H1 (cell line): ENCODE measurements around the gene RDH14. TPM values are rescaled to one million over a fixed set of nuclear protein-coding genes. Genes with fewer than 3 reads are reported as not detected.

ENCODE experiments used
- CTCF ChIA-PET: fragments of 300-600 bp; sonication (Branson Sonifier 250); formaldehyde crosslinking; loops from one replicate; lab custom pipeline; 2021; ENCODE audit not compliant: partially characterized antibody; lab: Charles Lee
- POLR2A ChIA-PET: fragments of 300-600 bp; sonication (Branson Sonifier 250); formaldehyde crosslinking; loops from one replicate; lab custom pipeline; 2021; ENCODE audit warnings: inconsistent platforms; ENCODE audit not compliant: partially characterized antibody; lab: Charles Lee
- DNase-seq, 2 experiments: peaks; one replicate each; pipeline versions ENCODE4 v3.0.0 to v3.0.0-alpha.2; 2010 to 2022; ENCODE audit warnings: low spot score in 2 of 2, low read depth in 1 of 2, mixed read lengths in 1 of 2
- FAIRE-seq: peaks from 2 replicates; lab custom pipeline; 2011; peaks lifted over from hg19 to GRCh38; lab: Jason Lieb, UNC
- H2AFZ ChIP-seq: 2 replicates; pipeline ENCODE4 v1.8.1; 2012; ENCODE audit warnings: low read length, inconsistent platforms
- H2AK5ac ChIP-seq: 2 replicates; pipeline ENCODE4 v1.6.1; 2013; ENCODE audit warnings: low read depth, low read length
- H2BK120ac ChIP-seq: replicated peaks from 2 replicates; pipeline ENCODE3; 2013; ENCODE audit warnings: low read depth, low read length, inconsistent platforms
- H2BK12ac ChIP-seq: 2 replicates; pipeline ENCODE4 v1.6.1; 2013; ENCODE audit warnings: low read depth, low read length
- H2BK15ac ChIP-seq: 2 replicates; pipeline ENCODE4 v1.6.1; 2013; ENCODE audit warnings: low read length
- H2BK20ac ChIP-seq: 2 replicates; pipeline ENCODE4 v1.6.1; 2013; ENCODE audit warnings: low read length
- H2BK5ac ChIP-seq: 2 replicates; pipeline ENCODE4 v1.6.1; 2013; ENCODE audit warnings: low read depth, low read length
- H3K14ac ChIP-seq: 2 replicates; pipeline ENCODE4 v1.6.1; 2013; ENCODE audit warnings: inconsistent platforms; ENCODE audit not compliant: insufficient read length
- H3K18ac ChIP-seq: 2 replicates; pipeline ENCODE4 v1.6.1; 2013; ENCODE audit warnings: low read length; ENCODE audit errors: extremely low read depth
- H3K23ac ChIP-seq: 2 replicates; pipeline ENCODE4 v1.6.1; 2013; ENCODE audit warnings: inconsistent platforms; ENCODE audit not compliant: insufficient read length
- H3K23me2 ChIP-seq: 2 replicates; pipeline ENCODE4 v1.6.1; 2013; ENCODE audit warnings: low read depth, low read length
- H3K27ac ChIP-seq: 2 replicates; pipeline ENCODE4 v1.6.1; 2011; ENCODE audit warnings: low read depth, low read length, inconsistent platforms
- H3K27me3 ChIP-seq, 4 experiments: replicated peaks in 1 of 4; 1 replicate in 1 of 4; 2 replicates in 3 of 4; pipeline versions ENCODE4 v1.6.1 to v1.8.1; 2011 to 2013; ENCODE audit warnings: low read length in 3 of 4, mild to moderate bottlenecking in 3 of 4, inconsistent platforms in 2 of 4, mixed read lengths in 2 of 4, moderate library complexity in 1 of 4; ENCODE audit not compliant: control insufficient read depth in 3 of 4, insufficient read depth in 3 of 4; ENCODE audit errors: extremely low read depth in 1 of 4
- H3K36me3 ChIP-seq, 4 experiments: 2 replicates each; pipeline versions ENCODE4 v1.6.1 to v1.8.1; 2011 to 2013; ENCODE audit warnings: mild to moderate bottlenecking in 4 of 4, low read length in 3 of 4, moderate library complexity in 2 of 4, control low read depth in 1 of 4, inconsistent platforms in 1 of 4; ENCODE audit not compliant: insufficient read depth in 4 of 4, control insufficient read depth in 2 of 4
- H3K4ac ChIP-seq: replicated peaks from 2 replicates; pipeline ENCODE3; 2013; ENCODE audit warnings: low read length, low read depth, mixed read lengths, inconsistent platforms; ENCODE audit not compliant: insufficient read length
- H3K4me1 ChIP-seq, 4 experiments: replicated peaks in 1 of 4; 1 replicate in 1 of 4; 2 replicates in 3 of 4; pipeline versions ENCODE4 v1.6.1 to v1.8.1; 2011 to 2013; ENCODE audit warnings: low read length in 3 of 4, inconsistent platforms in 2 of 4, mixed read lengths in 1 of 4; ENCODE audit not compliant: insufficient read depth in 4 of 4, control insufficient read depth in 3 of 4
- H3K4me2 ChIP-seq, 2 experiments: 2 replicates each; pipeline versions ENCODE4 v1.6.1 to v1.8.1; 2011 to 2013; ENCODE audit warnings: low read depth in 2 of 2, low read length in 2 of 2, control low read depth in 1 of 2, inconsistent platforms in 1 of 2, mild to moderate bottlenecking in 1 of 2; ENCODE audit not compliant: insufficient read depth in 1 of 2
- H3K4me3 ChIP-seq, 4 experiments: fragments of 200-600, 300-600 bp in 1 of 4; sonication (generic), shearing (Covaris generic), sonication (Bioruptor Twin) in 1 of 4; 2 replicates each; pipeline versions ENCODE4 v1.5.1 to v1.8.1; 2011 to 2016; ENCODE audit warnings: low read length in 4 of 4, low read depth in 3 of 4, control low read depth in 2 of 4, inconsistent platforms in 2 of 4, mild to moderate bottlenecking in 2 of 4, mixed read lengths in 1 of 4, moderate library complexity in 1 of 4; ENCODE audit not compliant: insufficient read depth in 2 of 4; ENCODE audit errors: extremely low read depth in 1 of 4
- H3K56ac ChIP-seq: replicated peaks from 2 replicates; pipeline ENCODE3; 2013; ENCODE audit warnings: low read depth, mild to moderate bottlenecking, mixed read lengths, low read length, inconsistent platforms; ENCODE audit not compliant: insufficient read length
- H3K79me1 ChIP-seq: 2 replicates; pipeline ENCODE4 v1.6.1; 2013; ENCODE audit warnings: low read depth, low read length, control low read depth
- H3K79me2 ChIP-seq, 2 experiments: 2 replicates each; pipeline versions ENCODE4 v1.6.1 to v1.8.1; 2012 to 2013; ENCODE audit warnings: low read length in 2 of 2, mild to moderate bottlenecking in 2 of 2, inconsistent platforms in 1 of 2; ENCODE audit not compliant: insufficient read depth in 2 of 2, control insufficient read depth in 1 of 2
- H3K9ac ChIP-seq, 4 experiments: replicated peaks in 1 of 4; 1 replicate in 1 of 4; 2 replicates in 3 of 4; pipeline versions ENCODE4 v1.6.1 to v1.8.1; 2011 to 2013; ENCODE audit warnings: low read depth in 3 of 4, low read length in 3 of 4, control low read depth in 2 of 4, mild to moderate bottlenecking in 2 of 4, moderate library complexity in 2 of 4, inconsistent platforms in 1 of 4; ENCODE audit errors: extremely low read depth in 1 of 4
- H3K9me3 ChIP-seq, 2 experiments: 2 replicates each; pipeline versions ENCODE4 v1.6.1 to v1.8.1; 2012 to 2013; ENCODE audit warnings: mild to moderate bottlenecking in 2 of 2, moderate library complexity in 2 of 2, control low read depth in 1 of 2, inconsistent platforms in 1 of 2, low read depth in 1 of 2, low read length in 1 of 2, mixed read lengths in 1 of 2; ENCODE audit not compliant: insufficient read depth in 2 of 2
- H4K20me1 ChIP-seq, 2 experiments: replicated peaks in 1 of 2; 2 replicates each; pipeline versions ENCODE3 to v1.8.1; 2011 to 2013; ENCODE audit warnings: inconsistent platforms in 2 of 2, low read length in 2 of 2, mild to moderate bottlenecking in 1 of 2; ENCODE audit not compliant: insufficient read depth in 2 of 2, control insufficient read depth in 1 of 2
- H4K5ac ChIP-seq: 2 replicates; pipeline ENCODE4 v1.6.1; 2013; ENCODE audit warnings: low read length, low read depth, mixed read lengths, inconsistent platforms; ENCODE audit not compliant: insufficient read length
- H4K8ac ChIP-seq: 2 replicates; pipeline ENCODE4 v1.8.0; 2013; ENCODE audit warnings: mild to moderate bottlenecking, moderate library complexity, low read length, inconsistent platforms; ENCODE audit not compliant: insufficient read depth; ENCODE audit errors: extremely low read depth
- H4K91ac ChIP-seq: replicated peaks from 2 replicates; pipeline ENCODE3; 2013; ENCODE audit warnings: low read length, mixed read lengths, inconsistent platforms; ENCODE audit not compliant: insufficient read length
- ASH2L ChIP-seq: fragments of 200-600, 300-600 bp; sonication (generic); IDR thresholded peaks from one replicate; pipeline ENCODE4 v1.7.1; 2017; ENCODE audit warnings: low read length
- BACH1 ChIP-seq: IDR thresholded peaks from 2 replicates; pipeline ENCODE4 v1.6.1; 2012; ENCODE audit warnings: low read length, improper control_type of control experiment
- CREB1 ChIP-seq: IDR thresholded peaks from 2 replicates; pipeline ENCODE4 v1.6.1; 2012; ENCODE audit warnings: inconsistent platforms
- EGR1 ChIP-seq: IDR thresholded peaks from 2 replicates; pipeline ENCODE4 v1.6.1; 2011; ENCODE audit warnings: low read depth, low read length, borderline replicate concordance
- GABPA ChIP-seq: IDR thresholded peaks from 2 replicates; pipeline ENCODE4 v1.6.1; 2011; ENCODE audit warnings: mild to moderate bottlenecking, low read length, moderate library complexity, borderline replicate concordance; ENCODE audit not compliant: insufficient read depth
- HDAC6 ChIP-seq: IDR thresholded peaks from one replicate; pipeline ENCODE4 v1.7.1; 2012; ENCODE audit warnings: low read depth, mild to moderate bottlenecking, inconsistent platforms, low read length, moderate library complexity
- PHF8 ChIP-seq: fragments of 200-600 bp; sonication (generic); conservative IDR thresholded peaks from 2 replicates; pipeline ENCODE4 v1.7.1; 2012; ENCODE audit warnings: low read depth, mild to moderate bottlenecking, inconsistent platforms, low read length, moderate library complexity
- WGBS, 2 experiments: shearing (Covaris generic) in 1 of 2; methylation state at CpG; one replicate each; pipeline versions ENCODE4 v1.1.6 to v1.1.7; 2013 to 2015; ENCODE audit warnings: low lambda C conversion rate in 2 of 2, mixed read lengths in 2 of 2, inconsistent platforms in 1 of 2, low coverage in 1 of 2, missing lambda C conversion rate in 1 of 2; ENCODE audit not compliant: insufficient replicate concordance in 2 of 2, insufficient coverage in 1 of 2, insufficient read length in 1 of 2; ENCODE audit errors: extremely low coverage in 1 of 2, missing lambda C conversion rate in 1 of 2; 5-methylcytosine and 5-hydroxymethylcytosine counted together
- long read RNA-seq, 2 experiments: library from RNA in 1 of 2; library from capped mRNA in 1 of 2; stranded (forward); transcript quantifications; one replicate each; pipeline ENCODE4 v2.0.0, GENCODE V29; 2021; ENCODE audit warnings: inconsistent platforms in 1 of 2
- polyA minus RNA-seq, 3 experiments: library from RNA; depleted of rRNA, polyadenylated mRNA; stranded (reverse); fragments of >200 nt; gene quantifications; 1 replicate in 2 of 3; 2 replicates in 1 of 3; pipeline ENCODE4 v1.2.3, GENCODE V29; 2011
- polyA plus RNA-seq, 7 experiments: library from polyadenylated mRNA; depleted of rRNA in 3 of 7; stranded (reverse) in 5 of 7; unstranded in 2 of 7; fragments of >200 nt in 5 of 7; fragments of 200-250 nt in 2 of 7; gene quantifications; 1 replicate in 5 of 7; 2 replicates in 1 of 7; 4 replicates in 1 of 7; pipeline versions ENCODE4 v1.2.1 to v1.2.3, GENCODE V29; 2011 to 2013; ENCODE audit warnings: missing spikeins in 2 of 7, mixed read lengths in 2 of 7
- total RNA-seq: library from RNA; stranded (reverse); fragmentation: NEBNext Ultra II Directional; extraction: Animal tissue kit (Norgen Biotek cat#: 25700); gene quantifications from 2 replicates; pipeline ENCODE4 v1.2.1, GENCODE V29; 2021

The RDH14 gene, protein sequence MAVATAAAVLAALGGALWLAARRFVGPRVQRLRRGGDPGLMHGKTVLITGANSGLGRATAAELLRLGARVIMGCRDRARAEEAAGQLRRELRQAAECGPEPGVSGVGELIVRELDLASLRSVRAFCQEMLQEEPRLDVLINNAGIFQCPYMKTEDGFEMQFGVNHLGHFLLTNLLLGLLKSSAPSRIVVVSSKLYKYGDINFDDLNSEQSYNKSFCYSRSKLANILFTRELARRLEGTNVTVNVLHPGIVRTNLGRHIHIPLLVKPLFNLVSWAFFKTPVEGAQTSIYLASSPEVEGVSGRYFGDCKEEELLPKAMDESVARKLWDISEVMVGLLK
- total RNA-seq (19.5 and 23.6 TPM in 2 replicates), polyA plus RNA-seq (2011; rRNA removed) (9.9 and 14.7 TPM in 2 replicates), polyA minus RNA-seq (2011; rRNA and poly(A)+ RNA removed) (9.0 and 12.3 TPM in 2 replicates)
- 15.2 TPM for polyA plus RNA-seq (2011; cell fraction: cytosol; rRNA removed)
- polyA plus RNA-seq (2011; cell fraction: nucleus; rRNA removed): 5.5 TPM
- polyA plus RNA-seq (2012, experiment 1 of 2): 16.1 to 33.4 TPM (median 22.9 TPM) in 4 replicates
- 6.3 TPM for polyA plus RNA-seq (2012, experiment 2 of 2)
- polyA plus RNA-seq (2013, experiment 1 of 2): 22.8 TPM
- 24.2 TPM for polyA plus RNA-seq (2013, experiment 2 of 2)
- polyA minus RNA-seq (2011; cell fraction: cytosol; rRNA and poly(A)+ RNA removed): 11.6 TPM
- 10.6 TPM for polyA minus RNA-seq (2011; cell fraction: nucleus; rRNA and poly(A)+ RNA removed)
- long read RNA-seq, experiment 1, transcript RDH14-201 (2 exons, 1,587 nt): major isoform, 14 of 25 reads
- long read RNA-seq, experiment 1, partial matches to known transcripts: 0 of 25 reads
- long read RNA-seq, experiment 1, other reads (novel, unspliced or antisense): 11 of 25 reads
- long read RNA-seq, experiment 2, partial matches to known transcripts: 3 of 4 reads
- long read RNA-seq, experiment 2, other reads (novel, unspliced or antisense): 0 of 4 reads

DNA sequence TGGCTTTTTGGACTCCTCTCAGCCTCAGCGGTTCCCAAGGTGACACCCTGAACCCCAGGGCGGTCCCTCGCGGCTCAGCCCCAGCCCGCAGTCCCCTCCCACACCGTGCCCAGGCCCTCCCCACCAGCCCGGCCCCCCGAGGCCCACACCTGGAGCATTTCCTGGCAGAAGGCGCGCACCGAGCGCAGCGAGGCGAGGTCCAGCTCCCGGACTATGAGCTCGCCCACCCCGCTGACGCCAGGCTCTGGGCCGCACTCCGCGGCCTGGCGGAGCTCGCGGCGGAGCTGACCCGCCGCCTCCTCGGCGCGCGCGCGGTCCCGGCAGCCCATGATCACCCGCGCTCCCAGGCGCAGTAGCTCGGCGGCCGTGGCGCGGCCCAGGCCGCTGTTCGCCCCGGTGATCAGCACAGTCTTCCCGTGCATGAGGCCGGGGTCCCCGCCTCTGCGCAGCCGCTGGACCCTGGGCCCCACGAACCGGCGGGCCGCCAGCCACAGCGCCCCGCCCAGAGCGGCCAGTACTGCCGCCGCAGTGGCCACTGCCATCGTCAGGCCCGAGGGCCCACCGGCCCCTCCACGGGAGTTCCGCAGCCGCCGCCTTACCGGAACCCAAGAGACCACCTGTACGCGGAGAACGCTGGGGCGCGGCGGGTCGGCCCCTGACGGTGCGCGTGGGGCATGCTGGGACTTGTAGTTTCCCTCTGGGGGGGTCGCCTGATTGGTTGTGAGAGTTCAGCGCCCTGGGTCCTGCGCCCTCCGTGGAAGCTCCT is at the start of gene RDH14:
Gene RDH14, minus strand, starts transcription at position 623 of the 766 bp plus-strand sequence. Its CDS starts 81 bp downstream, at position 542.
- CTCF ChIA-PET: interaction anchor here (1.2 to 3.0 kb wide), 3 partner anchors 39 to 41 kb away, joined by 4 to 17 read pairs (median 6); no protein-coding TSS in a partner anchor
- TF ChIP-seq PHF8 (peak; percentile 95), CREB1 (peak; percentile 90), ASH2L (peak; percentile 68), HDAC6 (no peak), BACH1 (0 out of 2 replicates have a peak, but pooled peaks have one; percentile 36), GABPA (no peak), EGR1 (peak; percentile 54; the same call in 1 of the 2 replicates)

More for the DNA sequence above, at the start of gene RDH14:
- Histone ChIP-seq H4K8ac (peak within 1 kb of the TSS; percentile 97; the same call in 1 of the 2 replicates), H3K9ac (peak within 1 kb of the TSS; percentile 72 to 99 (median 82)), H3K79me1 (peaks cover 4% of the 10 kb centered on the region), H3K36me3 (peaks cover 1 to 6% (median 5%) of the 10 kb centered on the region in 4 experiments; a peak in 7 of 8 replicates), H4K5ac (no peak within 1 kb of the TSS), H2BK20ac (no peak within 1 kb of the TSS), H4K20me1 (peaks cover 3 to 5% of the 10 kb centered on the region in 2 experiments), H3K56ac (no peak within 1 kb of the TSS), H3K23me2 (0 out of 2 replicates have a peak, but pooled peaks cover 5% of the 10 kb centered on the region), H3K4me2 (peak within 1 kb of the TSS; percentile 78 to 82), H4K91ac (no peak within 1 kb of the TSS), H3K4ac (no peak within 1 kb of the TSS), H2BK5ac (no peak within 1 kb of the TSS; the same call in 1 of the 2 replicates), H3K27me3 (no peaks in the 10 kb centered on the region), H3K14ac (no peak within 1 kb of the TSS), H3K4me3 (peak within 1 kb of the TSS; percentile 77 to 88 (median 80)), H2BK120ac (no peak within 1 kb of the TSS), H3K9me3 (no peaks in the 10 kb centered on the region), H2AFZ (peak within 1 kb of the TSS; percentile 98), H2BK12ac (no peak within 1 kb of the TSS), H3K18ac (no peak within 1 kb of the TSS), H2AK5ac (no peak within 1 kb of the TSS), H3K79me2 (peaks cover 0 to 35% of the 10 kb centered on the region in 2 experiments; a peak in 3 of 4 replicates), H2BK15ac (no peak within 1 kb of the TSS), H3K23ac (no peak within 1 kb of the TSS), H3K4me1 (peaks cover 0 to 10% (median 3%) of the 10 kb centered on the region in 4 experiments; a peak in 4 of 7 replicates), H3K27ac (peak within 1 kb of the TSS; percentile 82; the same call in 1 of the 2 replicates)
- FAIRE-seq: peak; percentile 36
- peak; percentile 86 to 96 for DNase-seq
- 0% methylated on average over 21 of the region's 81 CpGs; no CpG with 5 or more reads in 1 of the 2 experiments for WGBS, 2 experiments
- POLR2A ChIA-PET: interaction anchor here (0.6 to 3.0 kb wide), 8 partner anchors 11 to 1016 kb away, joined by 3 to 10 read pairs (median 3); no protein-coding TSS in a partner anchor
